Fibroblast of lung (primary cell): ENCODE data around the gene ACADVL. TPM values are rescaled to one million over a fixed set of nuclear protein-coding genes. Genes with fewer than 3 reads are reported as not detected.

Source experiments
- DNase-seq, 2 donors: peaks; one replicate each; pipeline versions ENCODE4 v3.0.0 to v3.0.0-alpha.2; 2010; ENCODE audit warnings: low read depth in 2 of 2
- H2AFZ ChIP-seq: 2 replicates; pipeline ENCODE4 v1.5.1; 2012; ENCODE audit warnings: low read length, control low read depth, inconsistent platforms
- H3K27ac ChIP-seq: 2 replicates; pipeline ENCODE4 v1.5.1; 2011; ENCODE audit warnings: low read length, control low read depth; ENCODE audit not compliant: insufficient read depth
- H3K27me3 ChIP-seq: 2 replicates; pipeline ENCODE4 v1.5.1; 2011; ENCODE audit warnings: mild to moderate bottlenecking, low read length; ENCODE audit not compliant: control insufficient read depth, insufficient read depth
- H3K36me3 ChIP-seq: 2 replicates; pipeline ENCODE4 v1.5.1; 2011; ENCODE audit warnings: low read length; ENCODE audit not compliant: control insufficient read depth, insufficient read depth
- H3K4me1 ChIP-seq: 2 replicates; pipeline ENCODE4 v1.5.1; 2011; ENCODE audit warnings: low read length; ENCODE audit not compliant: control insufficient read depth, insufficient read depth; ENCODE audit errors: extremely low read depth
- H3K4me2 ChIP-seq: 2 replicates; pipeline ENCODE4 v1.5.1; 2011; ENCODE audit warnings: low read length, control low read depth; ENCODE audit not compliant: insufficient read depth; ENCODE audit errors: extremely low read depth
- H3K4me3 ChIP-seq, 4 experiments: fragments of 200-600 bp in 1 of 4; sonication (generic) in 1 of 4; replicated peaks in 1 of 4; 2 replicates each; pipeline ENCODE4 v1.5.1; 2011 to 2016; ENCODE audit warnings: low read length in 4 of 4, low read depth in 3 of 4, mild to moderate bottlenecking in 3 of 4, control low read depth in 2 of 4, inconsistent platforms in 1 of 4, mixed read lengths in 1 of 4; ENCODE audit not compliant: insufficient read depth in 1 of 4; ENCODE audit errors: control extremely low read depth in 1 of 4
- H3K79me2 ChIP-seq: 2 replicates; pipeline ENCODE4 v1.5.1; 2012; ENCODE audit warnings: mild to moderate bottlenecking, low read length, inconsistent platforms; ENCODE audit not compliant: control insufficient read depth, insufficient read depth
- H3K9ac ChIP-seq: 2 replicates; pipeline ENCODE4 v1.5.1; 2011; ENCODE audit warnings: mild to moderate bottlenecking, low read length, control low read depth; ENCODE audit not compliant: insufficient read depth
- H3K9me3 ChIP-seq: 2 replicates; pipeline ENCODE4 v1.5.1; 2012; ENCODE audit warnings: low read depth, low read length; ENCODE audit not compliant: control insufficient read depth, insufficient read depth
- H4K20me1 ChIP-seq: 2 replicates; pipeline ENCODE4 v1.5.1; 2011; ENCODE audit warnings: low read length; ENCODE audit not compliant: control insufficient read depth, insufficient read depth; ENCODE audit errors: extremely low read depth
- EZH2 ChIP-seq: IDR thresholded peaks from 2 replicates; pipeline ENCODE4 v1.5.1; 2012; ENCODE audit warnings: low read length, control low read depth, mild to moderate bottlenecking; ENCODE audit errors: missing control alignments
- polyA plus RNA-seq, 2 donors: library from polyadenylated mRNA; depleted of rRNA in 1 of 2; stranded (reverse) in 1 of 2; unstranded in 1 of 2; fragments of >200 nt; gene quantifications; 2 replicates each; pipeline ENCODE4 v1.2.1, GENCODE V29; 2011 to 2012; ENCODE audit warnings: missing spikeins in 1 of 2
- total RNA-seq: library from RNA; depleted of rRNA; stranded (reverse); fragments of >200 nt; gene quantifications from 2 replicates; pipeline ENCODE4 v1.2.1, GENCODE V29; 2014
- TF ChIP-seq, protein P1 (sequence below), 2 donors: IDR thresholded peaks in 1 of 2; conservative IDR thresholded peaks in 1 of 2; 1 replicate in 1 of 2; 2 replicates in 1 of 2; pipeline ENCODE4 v1.5.1; 2011 to 2012; ENCODE audit warnings: low read length in 2 of 2, control low read depth in 1 of 2, inconsistent platforms in 1 of 2, low read depth in 1 of 2, mild to moderate bottlenecking in 1 of 2

The ACADVL gene
- total and polyA plus RNA-seq, 2 donors (not counting 1 experiment from before 2014, with no cell fraction given) = 129 to 313 TPM

DNA sequence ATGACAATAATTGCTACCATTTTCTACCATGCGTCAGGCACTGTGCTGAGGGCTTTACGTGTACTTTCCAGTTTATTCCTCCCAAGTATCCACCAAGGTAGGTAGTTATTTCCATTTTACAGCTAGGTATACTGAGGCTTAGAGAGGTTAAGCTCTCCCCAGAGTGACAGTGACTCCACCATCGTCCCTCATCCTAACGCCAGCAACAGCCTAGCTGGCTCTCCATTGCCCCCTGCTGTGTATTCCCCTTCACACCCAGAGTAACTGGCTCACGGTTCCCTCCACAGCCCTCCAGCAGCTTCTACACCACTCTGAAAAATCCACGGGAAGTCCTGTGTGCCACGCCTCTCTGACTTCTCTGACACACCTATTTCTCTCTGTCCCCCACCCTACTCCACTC lies 33.5 kb upstream of the ACADVL start:
- Histone ChIP-seq H4K20me1 (no peaks in the 10 kb centered on the region), H3K4me3 (no peak overlapping the region), H3K27ac (no peak overlapping the region), H3K4me2 (no peak overlapping the region), H2AFZ (no peak overlapping the region), H3K9me3 (no peaks in the 10 kb centered on the region), H3K27me3 (no peaks in the 10 kb centered on the region), H3K4me1 (no peaks in the 10 kb centered on the region), H3K36me3 (peaks cover 2% of the 10 kb centered on the region), H3K9ac (no peak overlapping the region), H3K79me2 (no peaks in the 10 kb centered on the region)
- TF ChIP-seq, protein P1, sequence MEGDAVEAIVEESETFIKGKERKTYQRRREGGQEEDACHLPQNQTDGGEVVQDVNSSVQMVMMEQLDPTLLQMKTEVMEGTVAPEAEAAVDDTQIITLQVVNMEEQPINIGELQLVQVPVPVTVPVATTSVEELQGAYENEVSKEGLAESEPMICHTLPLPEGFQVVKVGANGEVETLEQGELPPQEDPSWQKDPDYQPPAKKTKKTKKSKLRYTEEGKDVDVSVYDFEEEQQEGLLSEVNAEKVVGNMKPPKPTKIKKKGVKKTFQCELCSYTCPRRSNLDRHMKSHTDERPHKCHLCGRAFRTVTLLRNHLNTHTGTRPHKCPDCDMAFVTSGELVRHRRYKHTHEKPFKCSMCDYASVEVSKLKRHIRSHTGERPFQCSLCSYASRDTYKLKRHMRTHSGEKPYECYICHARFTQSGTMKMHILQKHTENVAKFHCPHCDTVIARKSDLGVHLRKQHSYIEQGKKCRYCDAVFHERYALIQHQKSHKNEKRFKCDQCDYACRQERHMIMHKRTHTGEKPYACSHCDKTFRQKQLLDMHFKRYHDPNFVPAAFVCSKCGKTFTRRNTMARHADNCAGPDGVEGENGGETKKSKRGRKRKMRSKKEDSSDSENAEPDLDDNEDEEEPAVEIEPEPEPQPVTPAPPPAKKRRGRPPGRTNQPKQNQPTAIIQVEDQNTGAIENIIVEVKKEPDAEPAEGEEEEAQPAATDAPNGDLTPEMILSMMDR (conservative IDR thresholded peaks at IDR 0.05 in 1 of 2, IDR thresholded peaks at IDR 0.05 in 1 of 2; ENCODE audit: low read depth in 1 of 2, low read length in 2 of 2) = peak; percentile 5 to 21
- no peak for TF ChIP-seq EZH2
- DNase-seq = no peak

DNA sequence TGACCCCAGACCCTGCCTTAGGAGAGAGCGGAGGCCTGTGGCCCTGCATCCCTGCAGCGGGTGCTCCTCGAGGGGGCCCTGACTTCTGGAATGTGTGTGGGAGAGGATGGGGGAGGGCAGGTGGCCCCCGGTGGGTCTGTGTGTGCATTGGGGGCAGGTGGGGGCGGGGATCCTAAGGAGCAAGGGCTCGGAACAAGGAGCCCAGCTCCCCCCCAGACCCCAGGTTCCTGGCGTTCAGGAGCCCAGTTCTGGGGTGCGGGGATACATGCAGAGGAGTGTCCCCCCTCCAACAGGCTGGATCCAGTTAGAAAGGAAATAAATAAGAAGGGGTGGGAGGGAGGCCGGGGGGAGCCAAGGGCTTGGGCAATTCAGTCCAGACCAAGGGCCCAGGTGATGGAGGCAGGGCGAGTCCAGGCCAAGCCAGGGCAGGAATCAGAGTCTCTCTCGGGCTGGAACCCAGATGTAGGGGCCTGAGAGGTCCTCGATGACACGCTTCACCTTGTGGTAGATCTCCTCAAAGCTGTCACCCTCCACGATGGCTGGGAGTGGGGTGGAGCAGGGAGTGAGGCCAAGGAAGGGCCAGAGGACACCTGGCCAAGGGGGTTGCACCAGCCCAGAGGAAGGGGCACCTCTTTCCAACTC lies 29.3 kb upstream of the ACADVL start:
- TF ChIP-seq, protein P1 (conservative IDR thresholded peaks at IDR 0.05 in 1 of 2, IDR thresholded peaks at IDR 0.05 in 1 of 2; ENCODE audit: low read depth in 1 of 2, low read length in 2 of 2) = no peak
- TF ChIP-seq EZH2 = no peak
- no peak overlapping the region for H3K27ac ChIP-seq
- no peak overlapping the region for H3K4me3 ChIP-seq
- no peaks in the 10 kb centered on the region for H3K9me3 ChIP-seq
- no peak overlapping the region for H3K4me2 ChIP-seq
- H2AFZ ChIP-seq = no peak overlapping the region
- no peak overlapping the region for H3K9ac ChIP-seq
- no peaks in the 10 kb centered on the region for H3K79me2 ChIP-seq
- H3K36me3 ChIP-seq = peaks cover 9% of the 10 kb centered on the region
- H3K4me1 ChIP-seq = no peaks in the 10 kb centered on the region
- H4K20me1 ChIP-seq = no peaks in the 10 kb centered on the region
- DNase-seq = no peak
- no peaks in the 10 kb centered on the region for H3K27me3 ChIP-seq

DNA sequence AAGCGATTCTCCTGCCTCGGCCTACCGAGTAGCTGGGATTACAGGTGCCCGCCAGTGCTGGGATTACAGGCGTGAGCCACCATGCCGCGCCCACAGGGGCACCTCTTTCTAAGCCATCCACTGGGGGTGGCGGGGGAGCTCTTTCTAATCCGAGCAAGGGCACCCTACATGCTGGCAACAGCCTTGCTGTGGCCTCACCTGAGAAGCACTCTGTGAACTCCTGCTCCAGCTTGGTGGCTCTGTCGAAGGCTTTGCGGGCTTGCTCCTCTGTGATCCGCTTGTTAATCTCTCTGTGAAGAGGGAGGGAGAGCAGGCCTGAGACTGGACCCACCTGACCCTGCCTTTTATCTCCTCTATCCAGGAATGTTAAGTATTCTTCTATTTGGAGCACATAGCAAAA lies 28.7 kb upstream of the ACADVL start:
- Histone ChIP-seq H3K27ac (no peak overlapping the region), H3K4me3 (no peak overlapping the region), H4K20me1 (no peaks in the 10 kb centered on the region), H3K79me2 (no peaks in the 10 kb centered on the region), H3K36me3 (peaks cover 13% of the 10 kb centered on the region), H2AFZ (no peak overlapping the region), H3K9me3 (no peaks in the 10 kb centered on the region), H3K27me3 (no peaks in the 10 kb centered on the region), H3K4me2 (no peak overlapping the region), H3K9ac (no peak overlapping the region), H3K4me1 (no peaks in the 10 kb centered on the region)
- TF ChIP-seq, protein P1 (conservative IDR thresholded peaks at IDR 0.05 in 1 of 2, IDR thresholded peaks at IDR 0.05 in 1 of 2; ENCODE audit: low read depth in 1 of 2, low read length in 2 of 2) = no peak
- no peak for DNase-seq
